ENCODE measurements around the gene CPLANE1.
"Not testable (repeated sequence)": the region's sequence is repeated elsewhere in the genome, so short reads cannot be mapped to it uniquely, and the experiment has no call there.

Gene CPLANE1

GRCh38 chr5:37112383-37112991 lies 136.7 kb downstream of the CPLANE1 start:
- DNase-seq = no peak

GRCh38 chr5:37111426-37112382 lies 137.5 kb downstream of the CPLANE1 start:
- DNase-seq = no peak

- no peak for DNase-seq
Measured at GRCh38 chr5:37110135-37110534, 139.0 kb downstream of the CPLANE1 start.

GRCh38 chr5:37109338-37109737 lies 139.8 kb downstream of the CPLANE1 start:
- no peak for DNase-seq

- no peak for DNase-seq
Measured at GRCh38 chr5:37103302-37103701, 145.9 kb downstream of the CPLANE1 start.

- not testable (repeated sequence) for DNase-seq
Measured at GRCh38 chr5:37099267-37099666, 149.9 kb downstream of the CPLANE1 start.

- not testable (repeated sequence) for DNase-seq
Measured at GRCh38 chr5:37093795-37094194, 155.4 kb downstream of the CPLANE1 start.

GRCh38 chr5:37090781-37091180 lies 158.4 kb downstream of the CPLANE1 start:
- DNase-seq = no peak

- no peak for DNase-seq
Measured at GRCh38 chr5:37090123-37090726, 159.0 kb downstream of the CPLANE1 start.

GRCh38 chr5:37088009-37088408 lies 161.2 kb downstream of the CPLANE1 start:
- no peak for DNase-seq

GRCh38 chr5:37086466-37087173 lies 162.6 kb downstream of the CPLANE1 start:
- no peak for DNase-seq

GRCh38 chr5:37086026-37086425 lies 163.2 kb downstream of the CPLANE1 start:
- not testable (repeated sequence) for DNase-seq

- DNase-seq = not testable (repeated sequence)
Measured at GRCh38 chr5:37082977-37083376, 166.2 kb downstream of the CPLANE1 start.

- DNase-seq = no peak
Measured at GRCh38 chr5:37080697-37081096, 168.5 kb downstream of the CPLANE1 start.

GRCh38 chr5:37077146-37077545 lies 172.0 kb downstream of the CPLANE1 start:
- DNase-seq = no peak

GRCh38 chr5:37075399-37075950 lies 173.7 kb downstream of the CPLANE1 start:
- DNase-seq = no peak

- DNase-seq = no peak
Measured at GRCh38 chr5:37071901-37072581, 177.1 kb downstream of the CPLANE1 start.

GRCh38 chr5:37071487-37071886 lies 177.7 kb downstream of the CPLANE1 start:
- no peak for DNase-seq

- no peak for DNase-seq
Measured at GRCh38 chr5:37064442-37064841, 184.7 kb downstream of the CPLANE1 start.

GRCh38 chr5:37063739-37064138 lies 185.4 kb downstream of the CPLANE1 start:
- DNase-seq = no peak

GRCh38 chr5:37060030-37060429 lies 189.1 kb downstream of the CPLANE1 start:
- DNase-seq = no peak

GRCh38 chr5:37056762-37057161 lies 192.4 kb downstream of the CPLANE1 start:
- no peak for DNase-seq
